Chondrocyte (in vitro differentiated cells): ENCODE results near the gene SP110. TPM values are rescaled to one million over a fixed set of nuclear protein-coding genes. Genes with fewer than 3 reads are reported as not detected.
"Not testable (repeated sequence)": the region's sequence is repeated elsewhere in the genome, so short reads cannot be mapped to it uniquely, and the experiment has no call there.

Experiments
- DNase-seq: peaks from one replicate; pipeline ENCODE4 v3.0.0; 2021; ENCODE audit warnings: mixed read lengths, low spot score
- H3K27ac Mint-ChIP-seq: one replicate; pipeline ENCODE4 v1.8.0; 2021; ENCODE audit warnings: mild to moderate bottlenecking, moderate library complexity, mixed read lengths; ENCODE audit not compliant: unreplicated experiment
- H3K27me3 Mint-ChIP-seq: 2 replicates; pipeline ENCODE4 v1.8.0; 2021; ENCODE audit warnings: low read depth, mixed read lengths
- H3K36me3 Mint-ChIP-seq: 2 replicates; pipeline ENCODE4 v1.8.0; 2021; ENCODE audit warnings: low read depth, mixed read lengths
- H3K4me1 Mint-ChIP-seq: 2 replicates; pipeline ENCODE4 v1.8.0; 2021; ENCODE audit warnings: low read depth, mild to moderate bottlenecking, mixed read lengths
- H3K4me3 Mint-ChIP-seq: one replicate; pipeline ENCODE4 v1.8.0; 2021; ENCODE audit warnings: mild to moderate bottlenecking, moderate library complexity, mixed read lengths; ENCODE audit not compliant: unreplicated experiment
- H3K9me3 Mint-ChIP-seq: 2 replicates; pipeline ENCODE4 v1.8.0; 2021; ENCODE audit warnings: low read depth, mixed read lengths
- CTCF ChIP-seq: fragments of 200-600 bp; sonication (generic); IDR thresholded peaks from 2 replicates; pipeline ENCODE4 v1.5.0; 2021; ENCODE audit warnings: antibody characterized with exemption, mild to moderate bottlenecking, moderate library complexity
- long read RNA-seq: library from polyadenylated mRNA; stranded (forward); transcript quantifications from one replicate; pipeline ENCODE4 v2.0.0, GENCODE V29; 2021
- total RNA-seq: library from RNA; stranded (reverse); gene quantifications from 3 replicates; pipeline ENCODE4 v1.2.1, GENCODE V29; 2021

SP110 gene
- 11.3 to 13.9 TPM (median 12.9 TPM) in 3 replicates for total RNA-seq
- long read RNA-seq, transcript SP110-202 (15 exons, 2,080 nt), result major isoform, 13 of 16 reads
- long read RNA-seq, partial matches to known transcripts, result 3 of 16 reads
- long read RNA-seq, other reads (novel, unspliced or antisense), result 0 of 16 reads

GRCh38 chr2:230219419-230220331 is at the start of gene SP110:
Gene SP110, minus strand, starts transcription at chr2:230219984. Its CDS starts 3,057 bp downstream, at chr2:230216927.
- Mint-ChIP-seq H3K36me3 (peaks cover 5% of the 10 kb centered on the region), H3K4me3 (peak within 1 kb of the TSS; percentile 90), H3K9me3 (no peaks in the 10 kb centered on the region), H3K27ac (peak within 1 kb of the TSS; percentile 96), H3K4me1 (peaks cover 30% of the 10 kb centered on the region), H3K27me3 (no peaks in the 10 kb centered on the region)
- TF ChIP-seq CTCF, result peak; percentile 9
- DNase-seq, result no peak

- no peak for TF ChIP-seq CTCF
- H3K4me3 Mint-ChIP-seq, result no peak overlapping the region
- H3K27ac Mint-ChIP-seq, result no peak overlapping the region
- peaks cover 4% of the 10 kb centered on the region for H3K36me3 Mint-ChIP-seq
- H3K27me3 Mint-ChIP-seq, result peaks cover 24% of the 10 kb centered on the region
- DNase-seq, result no peak
- H3K4me1 Mint-ChIP-seq, result no peaks in the 10 kb centered on the region
- peaks cover 15% of the 10 kb centered on the region for H3K9me3 Mint-ChIP-seq
Observed at GRCh38 chr2:230268606-230269243, 48.9 kb upstream of the SP110 start.

GRCh38 chr2:230267556-230267955 is 47.8 kb upstream of the SP110 start:
- Mint-ChIP-seq H3K9me3 (peaks cover 14% of the 10 kb centered on the region), H3K36me3 (peaks cover 4% of the 10 kb centered on the region), H3K4me3 (no peak overlapping the region), H3K27ac (no peak overlapping the region), H3K4me1 (no peaks in the 10 kb centered on the region), H3K27me3 (peaks cover 19% of the 10 kb centered on the region)
- TF ChIP-seq CTCF, result no peak
- no peak for DNase-seq

- peaks cover 15% of the 10 kb centered on the region for H3K9me3 Mint-ChIP-seq
- no peak overlapping the region for H3K4me3 Mint-ChIP-seq
- no peaks in the 10 kb centered on the region for H3K4me1 Mint-ChIP-seq
- no peak for TF ChIP-seq CTCF
- H3K27ac Mint-ChIP-seq, result no peak overlapping the region
- no peak for DNase-seq
- peaks cover 22% of the 10 kb centered on the region for H3K27me3 Mint-ChIP-seq
- peaks cover 4% of the 10 kb centered on the region for H3K36me3 Mint-ChIP-seq
Observed at GRCh38 chr2:230267059-230267458, 47.3 kb upstream of the SP110 start.

- no peaks in the 10 kb centered on the region for H3K4me1 Mint-ChIP-seq
- no peak overlapping the region for H3K27ac Mint-ChIP-seq
- H3K27me3 Mint-ChIP-seq, result peaks cover 25% of the 10 kb centered on the region
- TF ChIP-seq CTCF, result no peak
- H3K9me3 Mint-ChIP-seq, result peaks cover 13% of the 10 kb centered on the region
- no peak for DNase-seq
- peaks cover 2% of the 10 kb centered on the region for H3K36me3 Mint-ChIP-seq
- H3K4me3 Mint-ChIP-seq, result no peak overlapping the region
Observed at GRCh38 chr2:230266638-230267037, 46.9 kb upstream of the SP110 start.

- DNase-seq, H3K4me3 Mint-ChIP-seq, H3K27ac Mint-ChIP-seq, H3K36me3 Mint-ChIP-seq, H3K4me1 Mint-ChIP-seq: not testable (repeated sequence)
- H3K9me3 Mint-ChIP-seq, result peaks cover 21% of the 10 kb centered on the region
- H3K27me3 Mint-ChIP-seq, result peaks cover 31% of the 10 kb centered on the region
Observed at GRCh38 chr2:230264945-230265344, 45.2 kb upstream of the SP110 start.
